Measurements from ENCODE around the gene KIF14. TPM values are rescaled to one million over a fixed set of nuclear protein-coding genes. Genes with fewer than 3 reads are reported as not detected.

The KIF14 gene
- total and polyA plus RNA-seq, 2 donors (not counting 3 experiments of a cell fraction or from before 2014, with no cell fraction given), result 1.5 to 13.8 TPM

DNA sequence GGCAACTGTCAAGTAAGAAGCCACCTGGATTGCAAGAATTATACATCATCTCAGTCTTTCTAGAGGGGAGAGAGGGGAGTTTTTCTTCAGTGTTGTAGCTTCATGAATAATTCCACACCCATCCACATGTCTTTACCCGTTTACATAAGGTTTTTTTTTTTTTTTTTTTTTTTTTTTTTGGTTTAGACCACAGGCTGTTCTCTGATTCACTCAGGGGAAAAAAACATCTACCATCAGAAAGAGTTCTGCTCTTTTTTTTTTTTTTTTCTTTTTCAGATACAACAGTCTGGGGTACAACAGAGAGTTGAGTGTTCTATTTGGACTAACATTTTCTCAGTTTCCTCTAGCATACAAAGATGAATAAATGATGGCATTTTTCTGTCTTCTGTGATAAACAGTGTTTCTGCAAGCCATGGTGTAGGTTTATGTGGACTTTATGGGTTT, 4.9 kb upstream of the KIF14 start:
- no peaks in the 10 kb centered on the region for H3K79me2 ChIP-seq (ENCODE audit: control insufficient read depth, insufficient read depth, low read length)
- no peaks in the 10 kb centered on the region for H3K27me3 ChIP-seq (ENCODE audit: control insufficient read depth in 2 of 2, insufficient read depth in 2 of 2, low read length in 2 of 2)
- no peak overlapping the region for H3K4me2 ChIP-seq (ENCODE audit: insufficient read depth, low read length)
- no peaks in the 10 kb centered on the region for H3K36me3 ChIP-seq (ENCODE audit: control insufficient read depth in 2 of 2, extremely low read depth in 1 of 2, insufficient read depth in 2 of 2, low read length in 2 of 2)
- intact Hi-C loops (cut with micrococcal nuclease) (no loop called here), dilution Hi-C loops (cut with MboI; ENCODE audit: extremely low pct_ligation_motif_present, low sequenced_read_pairs) (no loop called here)
- H3K9me3 ChIP-seq (replicated peaks; ENCODE audit: control insufficient read depth, insufficient read depth, low read length), result no peaks in the 10 kb centered on the region
- H3K4me3 ChIP-seq (replicated peaks in 1 of 3; ENCODE audit: insufficient read depth in 1 of 3, low read depth in 1 of 3, low read length in 3 of 3), result no peak overlapping the region
- no peaks in the 10 kb centered on the region for H3K9me1 ChIP-seq (replicated peaks; ENCODE audit: control insufficient read depth, extremely low read depth, insufficient read depth, low read length)
- FAIRE-seq, result no peak
- no peaks in the 10 kb centered on the region for H4K20me1 ChIP-seq (replicated peaks; ENCODE audit: control insufficient read depth, extremely low read depth, insufficient read depth, low read length)
- H2AFZ ChIP-seq (ENCODE audit: low read depth, low read length), result no peak overlapping the region
- H3K9ac ChIP-seq (replicated peaks; ENCODE audit: extremely low read depth, insufficient read depth, low read length), result no peak overlapping the region
- POLR2A ChIA-PET, result interaction anchor here (0.7 kb wide), 1 partner anchor 19 kb away, joined by 3 read pairs; no protein-coding TSS in a partner anchor
- CTCF ChIA-PET, result interaction anchor here (1.0 to 5.8 kb wide), 5 partner anchors 9 to 176 kb away, joined by 3 to 177 read pairs (median 6); partner anchors contain the start of gene DDX59
- TF ChIP-seq POLR2A (IDR thresholded peaks at IDR 0.05; ENCODE audit: low read depth, low read length) (no peak), GATA2 (IDR thresholded peaks at IDR 0.05; ENCODE audit: insufficient read depth, insufficient read length, low read depth, low read length) (no peak), FOS (IDR thresholded peaks at IDR 0.05; ENCODE audit: borderline replicate concordance, insufficient read depth, low read length) (no peak), MYC (IDR thresholded peaks at IDR 0.05; ENCODE audit: low read depth, low read length) (no peak), POLR2AphosphoS5 (IDR thresholded peaks at IDR 0.05; ENCODE audit: insufficient read depth, low read depth, low read length) (no peak), JUN (IDR thresholded peaks at IDR 0.05; ENCODE audit: borderline replicate concordance, insufficient read depth, insufficient read length, low read depth) (no peak), EZH2 (IDR thresholded peaks at IDR 0.05; ENCODE audit: borderline replicate concordance, low read depth, low read length, severe bottlenecking) (no peak)
- TF ChIP-seq, protein P1, sequence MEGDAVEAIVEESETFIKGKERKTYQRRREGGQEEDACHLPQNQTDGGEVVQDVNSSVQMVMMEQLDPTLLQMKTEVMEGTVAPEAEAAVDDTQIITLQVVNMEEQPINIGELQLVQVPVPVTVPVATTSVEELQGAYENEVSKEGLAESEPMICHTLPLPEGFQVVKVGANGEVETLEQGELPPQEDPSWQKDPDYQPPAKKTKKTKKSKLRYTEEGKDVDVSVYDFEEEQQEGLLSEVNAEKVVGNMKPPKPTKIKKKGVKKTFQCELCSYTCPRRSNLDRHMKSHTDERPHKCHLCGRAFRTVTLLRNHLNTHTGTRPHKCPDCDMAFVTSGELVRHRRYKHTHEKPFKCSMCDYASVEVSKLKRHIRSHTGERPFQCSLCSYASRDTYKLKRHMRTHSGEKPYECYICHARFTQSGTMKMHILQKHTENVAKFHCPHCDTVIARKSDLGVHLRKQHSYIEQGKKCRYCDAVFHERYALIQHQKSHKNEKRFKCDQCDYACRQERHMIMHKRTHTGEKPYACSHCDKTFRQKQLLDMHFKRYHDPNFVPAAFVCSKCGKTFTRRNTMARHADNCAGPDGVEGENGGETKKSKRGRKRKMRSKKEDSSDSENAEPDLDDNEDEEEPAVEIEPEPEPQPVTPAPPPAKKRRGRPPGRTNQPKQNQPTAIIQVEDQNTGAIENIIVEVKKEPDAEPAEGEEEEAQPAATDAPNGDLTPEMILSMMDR (IDR thresholded peaks at IDR 0.05; ENCODE audit: extremely low read depth in 1 of 2, insufficient read depth in 1 of 2, low read depth in 1 of 2, low read length in 2 of 2), result no peak
- TF ChIP-seq, protein P2, sequence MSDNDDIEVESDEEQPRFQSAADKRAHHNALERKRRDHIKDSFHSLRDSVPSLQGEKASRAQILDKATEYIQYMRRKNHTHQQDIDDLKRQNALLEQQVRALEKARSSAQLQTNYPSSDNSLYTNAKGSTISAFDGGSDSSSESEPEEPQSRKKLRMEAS (IDR thresholded peaks at IDR 0.05; ENCODE audit: insufficient read depth, insufficient read length), result no peak
- H3K27ac ChIP-seq (ENCODE audit: insufficient read depth, low read depth, low read length), result no peak overlapping the region
- H3K4me1 ChIP-seq (ENCODE audit: control insufficient read depth, extremely low read depth, insufficient read depth, low read length), result peaks cover 8% of the 10 kb centered on the region
- DNase-seq (ENCODE audit: low read depth, low spot score), result no peak
- BruUV-seq (replicated peaks), result no TSS peak

All from endothelial cell of umbilical vein (primary cell).